OCI-LY3 (cell line): Measurements from ENCODE around the gene LRRC38.

Experiments
- EZH2phosphoT487 ChIP-seq: fragments of 200-600 bp; shearing (Covaris generic); IDR thresholded peaks from 2 replicates; pipeline ENCODE4 v1.6.1; 2018; ENCODE audit warnings: antibody characterized with exemption, mixed run types, low read depth
- TF ChIP-seq, protein P1 (sequence below): fragments of 200-600, 300-600 bp; sonication (generic); IDR thresholded peaks from 2 replicates; pipeline ENCODE4 v1.5.1; 2014; ENCODE audit warnings: antibody characterized with exemption, low read length, low read depth

DNA sequence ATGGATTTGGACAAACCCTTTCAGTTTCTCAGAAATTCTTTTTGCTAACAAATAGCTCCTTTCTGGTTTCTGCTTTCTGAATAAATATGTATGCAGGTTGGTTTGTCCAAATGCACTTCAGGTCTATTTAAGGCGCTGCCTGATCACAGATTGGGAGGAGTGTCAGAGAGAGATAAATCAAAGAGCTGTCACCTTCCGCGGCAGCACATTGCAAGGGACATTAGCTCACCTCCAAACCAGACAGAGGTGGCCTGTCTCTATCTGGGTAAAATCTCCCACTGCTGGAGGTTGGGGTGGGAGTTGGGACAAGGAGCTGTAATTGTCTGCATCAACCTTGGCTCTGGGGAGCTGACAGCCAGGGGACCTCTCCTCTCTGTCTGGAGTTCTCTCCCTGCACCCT is 78.3 kb downstream of the LRRC38 start:
- TF ChIP-seq, protein P1, sequence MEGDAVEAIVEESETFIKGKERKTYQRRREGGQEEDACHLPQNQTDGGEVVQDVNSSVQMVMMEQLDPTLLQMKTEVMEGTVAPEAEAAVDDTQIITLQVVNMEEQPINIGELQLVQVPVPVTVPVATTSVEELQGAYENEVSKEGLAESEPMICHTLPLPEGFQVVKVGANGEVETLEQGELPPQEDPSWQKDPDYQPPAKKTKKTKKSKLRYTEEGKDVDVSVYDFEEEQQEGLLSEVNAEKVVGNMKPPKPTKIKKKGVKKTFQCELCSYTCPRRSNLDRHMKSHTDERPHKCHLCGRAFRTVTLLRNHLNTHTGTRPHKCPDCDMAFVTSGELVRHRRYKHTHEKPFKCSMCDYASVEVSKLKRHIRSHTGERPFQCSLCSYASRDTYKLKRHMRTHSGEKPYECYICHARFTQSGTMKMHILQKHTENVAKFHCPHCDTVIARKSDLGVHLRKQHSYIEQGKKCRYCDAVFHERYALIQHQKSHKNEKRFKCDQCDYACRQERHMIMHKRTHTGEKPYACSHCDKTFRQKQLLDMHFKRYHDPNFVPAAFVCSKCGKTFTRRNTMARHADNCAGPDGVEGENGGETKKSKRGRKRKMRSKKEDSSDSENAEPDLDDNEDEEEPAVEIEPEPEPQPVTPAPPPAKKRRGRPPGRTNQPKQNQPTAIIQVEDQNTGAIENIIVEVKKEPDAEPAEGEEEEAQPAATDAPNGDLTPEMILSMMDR = no peak
- TF ChIP-seq EZH2phosphoT487 = no peak
